ENCODE results near the gene FOXE1. TPM values are rescaled to one million over a fixed set of nuclear protein-coding genes. Genes with fewer than 3 reads are reported as not detected.

Gene FOXE1
- total RNA-seq, 4 donors from 2014 or later, result not detected

DNA sequence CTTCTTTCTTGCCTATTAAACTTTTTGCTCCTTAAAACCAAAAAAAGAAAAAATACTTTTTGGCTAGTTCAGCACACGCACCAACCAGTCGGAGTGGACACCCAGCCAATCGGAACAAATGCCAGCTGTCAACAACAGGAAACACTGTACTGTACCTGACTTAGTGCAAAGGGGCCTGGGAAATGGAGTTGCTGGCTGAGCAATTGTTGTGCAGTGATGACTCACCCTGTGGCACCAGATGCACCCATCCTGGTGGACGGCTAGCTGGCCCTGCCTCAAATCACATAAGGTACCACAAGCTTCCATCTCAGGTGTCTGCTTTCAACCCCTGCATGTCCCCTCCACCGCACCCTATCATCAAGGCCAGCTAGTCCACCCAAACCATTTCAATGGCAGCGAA, 20.9 kb downstream of the FOXE1 start:
- ATAC-seq (ENCODE audit: low FRiP score) (no peak), DNase-seq (ENCODE audit: low spot score) (no peak)

DNA sequence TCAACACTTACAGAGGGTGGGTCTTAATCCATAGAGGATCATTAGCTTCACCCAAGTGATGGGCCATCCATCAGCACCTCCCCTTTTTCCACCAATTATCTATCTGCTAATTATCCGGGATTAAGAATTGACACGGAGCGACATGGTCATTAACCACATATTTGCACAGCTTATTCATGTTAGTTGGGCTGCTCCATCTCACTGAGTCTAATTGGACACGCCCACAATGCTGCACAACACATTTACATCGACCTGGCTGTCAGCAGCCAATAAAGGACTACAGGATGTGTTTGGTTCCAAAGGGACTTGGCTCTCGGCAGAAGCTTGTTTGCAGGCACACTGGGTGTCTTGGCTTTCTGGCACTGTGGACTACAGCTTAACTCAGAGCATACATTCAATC, 21.6 kb downstream of the FOXE1 start:
- no peak for DNase-seq (ENCODE audit: low spot score)
- no peak for TF ChIP-seq CTCF (IDR thresholded peaks at IDR 0.05)
- ATAC-seq (ENCODE audit: low FRiP score), result no peak

More for the DNA sequence above, 20.9 kb downstream of the FOXE1 start:
- no peak for TF ChIP-seq CTCF (IDR thresholded peaks at IDR 0.05)

DNA sequence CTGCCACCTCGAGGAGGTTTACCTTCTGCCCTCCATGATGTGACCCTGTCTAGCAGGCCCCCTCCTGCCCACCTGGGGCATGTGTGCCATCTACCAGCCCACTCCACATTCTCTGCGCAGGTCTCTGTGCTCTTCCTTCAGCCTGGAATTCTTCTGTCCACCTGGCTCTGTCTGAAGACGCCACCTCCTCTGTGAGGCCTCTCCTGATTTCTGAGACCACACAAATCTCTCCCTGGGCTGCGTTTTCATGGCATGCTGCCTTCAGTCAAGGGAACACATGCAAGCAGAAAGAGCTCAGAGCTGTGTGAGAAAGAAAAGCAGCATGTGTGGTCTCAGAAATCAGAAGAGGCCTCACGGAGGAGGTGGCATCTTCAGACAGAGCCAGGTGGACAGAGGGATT, 22.1 kb downstream of the FOXE1 start:
- ATAC-seq (ENCODE audit: low FRiP score), result no peak
- TF ChIP-seq CTCF (IDR thresholded peaks at IDR 0.05), result no peak
- DNase-seq (ENCODE audit: low spot score), result no peak

- ATAC-seq (ENCODE audit: low FRiP score) (no peak), DNase-seq (ENCODE audit: low spot score) (no peak)
- TF ChIP-seq CTCF (IDR thresholded peaks at IDR 0.05), result no peak
These were observed 23.0 kb downstream of the FOXE1 start for GRCh38 chr9:97876061-97876460.

DNA sequence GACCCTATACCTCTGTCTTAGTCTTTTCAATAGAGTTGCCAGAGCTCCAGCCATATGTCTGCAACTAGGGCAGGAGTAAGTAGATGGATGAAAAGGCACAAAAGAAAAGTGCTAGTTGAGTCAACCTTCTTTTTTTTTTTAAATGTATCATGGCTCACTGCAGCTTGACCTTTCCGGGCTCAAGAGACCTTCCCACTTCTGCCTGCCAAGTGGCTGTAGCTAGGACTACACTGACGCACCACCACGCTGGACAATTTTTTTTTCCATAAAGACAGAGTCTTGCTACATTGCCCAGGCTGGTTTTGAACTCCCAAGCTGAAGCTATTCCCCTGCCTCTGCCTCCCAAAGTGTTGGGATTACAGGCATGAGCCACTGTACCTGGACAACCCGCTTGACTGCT, 27.3 kb downstream of the FOXE1 start:
- ATAC-seq (ENCODE audit: low FRiP score), result no peak
- no peak for TF ChIP-seq CTCF (IDR thresholded peaks at IDR 0.05)
- no peak for DNase-seq (ENCODE audit: low spot score)

GRCh38 chr9:97889941-97890887, 37.2 kb downstream of the FOXE1 start:
- ATAC-seq (ENCODE audit: low FRiP score) (no peak), DNase-seq (ENCODE audit: low spot score) (peak; percentile 45)
- TF ChIP-seq CTCF (IDR thresholded peaks at IDR 0.05), result no peak

DNA sequence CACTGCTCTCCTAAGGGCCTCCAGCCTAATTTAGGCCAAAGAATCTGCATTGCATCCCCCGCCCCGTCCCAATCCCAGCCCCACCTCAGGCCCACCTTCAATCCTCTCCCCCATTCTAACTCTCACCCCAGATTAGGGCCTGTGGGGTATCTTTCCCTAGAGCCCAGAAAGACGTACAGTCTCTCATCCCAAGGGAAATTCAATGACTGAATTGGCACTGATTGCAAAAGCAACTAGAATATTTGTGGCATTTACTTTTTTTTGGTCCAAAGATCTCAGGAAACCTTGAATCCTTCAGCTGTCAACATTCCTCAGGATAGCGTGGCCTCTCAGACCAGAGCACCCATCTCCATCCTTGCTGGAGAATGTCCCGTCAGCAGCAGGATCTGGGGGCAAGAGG, 38.7 kb downstream of the FOXE1 start:
- no peak for ATAC-seq (ENCODE audit: low FRiP score)

More for the DNA sequence above, 38.7 kb downstream of the FOXE1 start:
- DNase-seq (ENCODE audit: low spot score), result no peak
- no peak for TF ChIP-seq CTCF (IDR thresholded peaks at IDR 0.05)
